Stimulated activated CD4-positive, alpha-beta T cell treated with anti-CD3 and anti-CD28 coated beads, Interleukin-4, amount 100 ng/mL, for 24 hours (primary cell): ENCODE results near the gene PLIN5.

Experiments used
- DNase-seq: peaks from one replicate; pipeline ENCODE4 v3.0.0-alpha.2; 2020

The PLIN5 gene

GRCh38 chr19:4503825-4504170, 31.2 kb downstream of the PLIN5 start:
- DNase-seq: no peak

GRCh38 chr19:4503132-4503824, 31.7 kb downstream of the PLIN5 start:
- DNase-seq: no peak

GRCh38 chr19:4502282-4503131, 32.5 kb downstream of the PLIN5 start:
- no peak for DNase-seq

- DNase-seq: no peak
Observed at GRCh38 chr19:4501691-4502090, 33.3 kb downstream of the PLIN5 start.

- no peak for DNase-seq
Observed at GRCh38 chr19:4500841-4501591, 34.0 kb downstream of the PLIN5 start.

- no peak for DNase-seq
Observed at GRCh38 chr19:4499855-4500254, 35.2 kb downstream of the PLIN5 start.

- DNase-seq: no peak
Observed at GRCh38 chr19:4499318-4499717, 35.7 kb downstream of the PLIN5 start.

- DNase-seq: no peak
Observed at GRCh38 chr19:4498694-4499093, 36.3 kb downstream of the PLIN5 start.

- DNase-seq: no peak
Observed at GRCh38 chr19:4497770-4498389, 37.1 kb downstream of the PLIN5 start.

- no peak for DNase-seq
Observed at GRCh38 chr19:4496304-4496703, 38.7 kb downstream of the PLIN5 start.

- DNase-seq: no peak
Observed at GRCh38 chr19:4495471-4495870, 39.6 kb downstream of the PLIN5 start.

GRCh38 chr19:4494691-4495064, 40.3 kb downstream of the PLIN5 start:
- DNase-seq: no peak

GRCh38 chr19:4493929-4494690, 40.9 kb downstream of the PLIN5 start:
- no peak for DNase-seq

GRCh38 chr19:4493104-4493928, 41.7 kb downstream of the PLIN5 start:
- no peak for DNase-seq

- DNase-seq: no peak
Observed at GRCh38 chr19:4492337-4493103, 42.5 kb downstream of the PLIN5 start.

- DNase-seq: no peak
Observed at GRCh38 chr19:4491446-4491845, 43.6 kb downstream of the PLIN5 start.

- no peak for DNase-seq
Observed at GRCh38 chr19:4488496-4488895, 46.5 kb downstream of the PLIN5 start.

GRCh38 chr19:4487572-4487971, 47.5 kb downstream of the PLIN5 start:
- no peak for DNase-seq

GRCh38 chr19:4483385-4483784, 51.6 kb downstream of the PLIN5 start:
- no peak for DNase-seq

GRCh38 chr19:4482721-4483364, 52.2 kb downstream of the PLIN5 start:
- DNase-seq: no peak
